BE2C (cell line): ENCODE data around the gene PCDH9.

Experiments
- DNase-seq: peaks from one replicate; pipeline ENCODE4 v3.0.0-alpha.2; 2020
- H3K27me3 ChIP-seq: fragments of 250-450 bp; sonication (Bioruptor Pico); 2 replicates; pipeline ENCODE4 v1.5.1; 2020; ENCODE audit warnings: mild to moderate bottlenecking
- H3K36me3 ChIP-seq: fragments of 250-450 bp; sonication (Bioruptor Pico); 2 replicates; pipeline ENCODE4 v1.5.1; 2020; ENCODE audit warnings: mild to moderate bottlenecking
- H3K4me1 ChIP-seq: fragments of 250-450 bp; sonication (Bioruptor Pico); 2 replicates; pipeline ENCODE4 v1.5.1; 2020
- H3K4me3 ChIP-seq: 2 replicates; pipeline ENCODE4 v1.5.1; 2011; ENCODE audit warnings: low read depth, low read length
- H3K9me3 ChIP-seq: fragments of 250-450 bp; sonication (Bioruptor Pico); 2 replicates; pipeline ENCODE4 v1.5.1; 2020
- CTCF ChIP-seq: IDR thresholded peaks from 2 replicates; pipeline ENCODE4 v1.5.1; 2012; ENCODE audit warnings: mild to moderate bottlenecking, low read depth, low read length

Gene PCDH9

GRCh38 chr13:66344805-66345517, 885.2 kb downstream of the PCDH9 start:
- H3K27me3 ChIP-seq, result no peaks in the 10 kb centered on the region
- no peaks in the 10 kb centered on the region for H3K9me3 ChIP-seq
- TF ChIP-seq CTCF, result no peak
- no peak overlapping the region for H3K4me3 ChIP-seq
- no peaks in the 10 kb centered on the region; the same call in 1 of the 2 replicates for H3K4me1 ChIP-seq
- H3K36me3 ChIP-seq, result no peaks in the 10 kb centered on the region
- no peak for DNase-seq

GRCh38 chr13:66343224-66343828, 886.8 kb downstream of the PCDH9 start:
- no peak for TF ChIP-seq CTCF
- Histone ChIP-seq H3K4me3 (no peak overlapping the region), H3K4me1 (no peaks in the 10 kb centered on the region; the same call in 1 of the 2 replicates), H3K36me3 (no peaks in the 10 kb centered on the region), H3K9me3 (no peaks in the 10 kb centered on the region), H3K27me3 (no peaks in the 10 kb centered on the region)
- DNase-seq, result no peak

- H3K9me3 ChIP-seq, result no peaks in the 10 kb centered on the region
- TF ChIP-seq CTCF, result no peak
- DNase-seq, result no peak
- H3K36me3 ChIP-seq, result no peaks in the 10 kb centered on the region
- no peak overlapping the region for H3K4me3 ChIP-seq
- H3K4me1 ChIP-seq, result no peaks in the 10 kb centered on the region; the same call in 1 of the 2 replicates
- H3K27me3 ChIP-seq, result no peaks in the 10 kb centered on the region
Observed at GRCh38 chr13:66341635-66342377, 888.3 kb downstream of the PCDH9 start.

- DNase-seq, result no peak
- H3K36me3 ChIP-seq, result no peaks in the 10 kb centered on the region
- no peaks in the 10 kb centered on the region for H3K9me3 ChIP-seq
- no peaks in the 10 kb centered on the region for H3K4me1 ChIP-seq
- H3K27me3 ChIP-seq, result no peaks in the 10 kb centered on the region
- H3K4me3 ChIP-seq, result no peak overlapping the region
- no peak for TF ChIP-seq CTCF
Observed at GRCh38 chr13:66339214-66339613, 890.9 kb downstream of the PCDH9 start.

GRCh38 chr13:66338542-66338941, 891.6 kb downstream of the PCDH9 start:
- no peak for DNase-seq
- Histone ChIP-seq H3K36me3 (no peaks in the 10 kb centered on the region), H3K9me3 (no peaks in the 10 kb centered on the region), H3K4me3 (no peak overlapping the region), H3K4me1 (no peaks in the 10 kb centered on the region), H3K27me3 (no peaks in the 10 kb centered on the region)
- no peak for TF ChIP-seq CTCF
